H1 (cell line): Measurements from ENCODE around the gene FEV.

Experiments used
- BACH1 ChIP-seq: IDR thresholded peaks from 2 replicates; pipeline ENCODE4 v1.6.1; 2012; ENCODE audit warnings: low read length, improper control_type of control experiment
- CREB1 ChIP-seq: IDR thresholded peaks from 2 replicates; pipeline ENCODE4 v1.6.1; 2012; ENCODE audit warnings: inconsistent platforms
- EP300 ChIP-seq, 2 experiments: IDR thresholded peaks; 1 replicate in 1 of 2; 2 replicates in 1 of 2; pipeline ENCODE4 v1.6.1; 2011 to 2012; ENCODE audit warnings: low read depth in 2 of 2, low read length in 2 of 2, mild to moderate bottlenecking in 2 of 2, borderline replicate concordance in 1 of 2, inconsistent platforms in 1 of 2, moderate library complexity in 1 of 2
- HDAC6 ChIP-seq: IDR thresholded peaks from one replicate; pipeline ENCODE4 v1.7.1; 2012; ENCODE audit warnings: low read depth, mild to moderate bottlenecking, inconsistent platforms, low read length, moderate library complexity
- JUN ChIP-seq: IDR thresholded peaks from 2 replicates; pipeline ENCODE4 v1.6.1; 2011; ENCODE audit warnings: low read depth, mild to moderate bottlenecking, improper control_type of control experiment, low read length
- NRF1 ChIP-seq: IDR thresholded peaks from 2 replicates; pipeline ENCODE4 v1.6.1; 2011; ENCODE audit warnings: mild to moderate bottlenecking, low read depth, low read length, improper control_type of control experiment
- POLR2A ChIP-seq, 2 experiments: IDR thresholded peaks; 1 replicate in 1 of 2; 2 replicates in 1 of 2; pipeline ENCODE4 v1.6.1; 2011; ENCODE audit warnings: low read depth in 2 of 2, low read length in 2 of 2, mild to moderate bottlenecking in 2 of 2; ENCODE audit errors: control extremely low read depth in 1 of 2
- POLR2AphosphoS5 ChIP-seq: IDR thresholded peaks from 2 replicates; pipeline ENCODE4 v1.6.1; 2011; ENCODE audit warnings: low read depth, low read length
- SIRT6 ChIP-seq: IDR thresholded peaks from one replicate; pipeline ENCODE4 v1.7.1; 2012; ENCODE audit warnings: low read length, inconsistent platforms
- SIX5 ChIP-seq: IDR thresholded peaks from 2 replicates; pipeline ENCODE4 v1.6.1; 2011; ENCODE audit warnings: mild to moderate bottlenecking, low read depth, low read length
- YY1 ChIP-seq: IDR thresholded peaks from 2 replicates; pipeline ENCODE4 v1.6.1; 2011; ENCODE audit warnings: low read depth, mild to moderate bottlenecking, low read length
- TF ChIP-seq, protein P1 (sequence below), 3 experiments: IDR thresholded peaks; 1 replicate in 2 of 3; 2 replicates in 1 of 3; pipeline versions ENCODE4 v1.5.1 to v1.6.1; 2011; ENCODE audit warnings: low read length in 3 of 3, mild to moderate bottlenecking in 3 of 3, inconsistent platforms in 2 of 3, low read depth in 1 of 3, moderate library complexity in 1 of 3; ENCODE audit not compliant: insufficient read depth in 1 of 3; ENCODE audit errors: control extremely low read depth in 1 of 3

GRCh38 chr2:218999881-219000568, 15.0 kb upstream of the FEV start:
- TF ChIP-seq BACH1 (no peak), HDAC6 (no peak), POLR2AphosphoS5 (no peak), EP300 (IDR thresholded peaks at IDR 0.05; ENCODE audit: borderline replicate concordance in 1 of 2, low read depth in 2 of 2, low read length in 2 of 2) (no peak), YY1 (no peak), POLR2A (IDR thresholded peaks at IDR 0.05; ENCODE audit: control extremely low read depth in 1 of 2, low read depth in 2 of 2, low read length in 2 of 2) (no peak), CREB1 (no peak), SIX5 (no peak), NRF1 (no peak), SIRT6 (no peak), JUN (no peak)
- TF ChIP-seq, protein P1, sequence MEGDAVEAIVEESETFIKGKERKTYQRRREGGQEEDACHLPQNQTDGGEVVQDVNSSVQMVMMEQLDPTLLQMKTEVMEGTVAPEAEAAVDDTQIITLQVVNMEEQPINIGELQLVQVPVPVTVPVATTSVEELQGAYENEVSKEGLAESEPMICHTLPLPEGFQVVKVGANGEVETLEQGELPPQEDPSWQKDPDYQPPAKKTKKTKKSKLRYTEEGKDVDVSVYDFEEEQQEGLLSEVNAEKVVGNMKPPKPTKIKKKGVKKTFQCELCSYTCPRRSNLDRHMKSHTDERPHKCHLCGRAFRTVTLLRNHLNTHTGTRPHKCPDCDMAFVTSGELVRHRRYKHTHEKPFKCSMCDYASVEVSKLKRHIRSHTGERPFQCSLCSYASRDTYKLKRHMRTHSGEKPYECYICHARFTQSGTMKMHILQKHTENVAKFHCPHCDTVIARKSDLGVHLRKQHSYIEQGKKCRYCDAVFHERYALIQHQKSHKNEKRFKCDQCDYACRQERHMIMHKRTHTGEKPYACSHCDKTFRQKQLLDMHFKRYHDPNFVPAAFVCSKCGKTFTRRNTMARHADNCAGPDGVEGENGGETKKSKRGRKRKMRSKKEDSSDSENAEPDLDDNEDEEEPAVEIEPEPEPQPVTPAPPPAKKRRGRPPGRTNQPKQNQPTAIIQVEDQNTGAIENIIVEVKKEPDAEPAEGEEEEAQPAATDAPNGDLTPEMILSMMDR (IDR thresholded peaks at IDR 0.05; ENCODE audit: control extremely low read depth in 1 of 3, insufficient read depth in 1 of 3, low read depth in 1 of 3, low read length in 3 of 3), result no peak
